ENCODE measurements around the gene CCDC7. TPM values are rescaled to one million over a fixed set of nuclear protein-coding genes. Genes with fewer than 3 reads are reported as not detected.
"Not testable (repeated sequence)": the region's sequence is repeated elsewhere in the genome, so short reads cannot be mapped to it uniquely, and the experiment has no call there.

The CCDC7 gene
- total RNA-seq, 1 donor from 2014 or later, result 11.1 TPM

- Mint-ChIP-seq H3K9me3 (peaks cover 25% of the 10 kb centered on the region), H3K4me3 (no peak overlapping the region), H3K27ac (no peak overlapping the region), H3K36me3 (peaks cover 5% of the 10 kb centered on the region), H3K27me3 (ENCODE audit: low read depth) (no peaks in the 10 kb centered on the region), H3K4me1 (no peaks in the 10 kb centered on the region)
- DNase-seq (ENCODE audit: low spot score in 2 of 2, unreplicated experiment in 2 of 2), result no peak
- TF ChIP-seq, protein P1, sequence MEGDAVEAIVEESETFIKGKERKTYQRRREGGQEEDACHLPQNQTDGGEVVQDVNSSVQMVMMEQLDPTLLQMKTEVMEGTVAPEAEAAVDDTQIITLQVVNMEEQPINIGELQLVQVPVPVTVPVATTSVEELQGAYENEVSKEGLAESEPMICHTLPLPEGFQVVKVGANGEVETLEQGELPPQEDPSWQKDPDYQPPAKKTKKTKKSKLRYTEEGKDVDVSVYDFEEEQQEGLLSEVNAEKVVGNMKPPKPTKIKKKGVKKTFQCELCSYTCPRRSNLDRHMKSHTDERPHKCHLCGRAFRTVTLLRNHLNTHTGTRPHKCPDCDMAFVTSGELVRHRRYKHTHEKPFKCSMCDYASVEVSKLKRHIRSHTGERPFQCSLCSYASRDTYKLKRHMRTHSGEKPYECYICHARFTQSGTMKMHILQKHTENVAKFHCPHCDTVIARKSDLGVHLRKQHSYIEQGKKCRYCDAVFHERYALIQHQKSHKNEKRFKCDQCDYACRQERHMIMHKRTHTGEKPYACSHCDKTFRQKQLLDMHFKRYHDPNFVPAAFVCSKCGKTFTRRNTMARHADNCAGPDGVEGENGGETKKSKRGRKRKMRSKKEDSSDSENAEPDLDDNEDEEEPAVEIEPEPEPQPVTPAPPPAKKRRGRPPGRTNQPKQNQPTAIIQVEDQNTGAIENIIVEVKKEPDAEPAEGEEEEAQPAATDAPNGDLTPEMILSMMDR (IDR thresholded peaks at IDR 0.05; ENCODE audit: unreplicated experiment), result no peak
These were observed 159.8 kb downstream of the CCDC7 start for GRCh38 chr10:32605787-32606186.

DNA sequence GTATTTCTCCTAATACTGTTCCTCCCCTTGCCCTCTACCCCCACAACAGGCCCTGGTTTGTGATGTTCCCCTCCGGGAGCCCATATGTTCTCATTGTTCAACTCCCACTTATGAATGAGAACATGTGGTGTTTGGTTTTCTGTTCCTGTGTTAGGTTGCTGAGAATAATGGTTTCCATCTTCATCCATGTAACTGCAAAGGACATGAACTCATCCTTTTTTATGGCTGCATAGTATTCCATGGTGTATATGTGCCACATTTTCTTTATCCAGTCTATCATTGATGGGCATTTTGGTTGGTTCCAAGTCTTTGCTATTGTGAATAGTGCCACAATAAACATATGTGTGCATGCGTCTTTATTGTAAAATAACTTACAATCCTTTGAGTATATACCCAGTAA, 164.6 kb downstream of the CCDC7 start:
- H3K9me3 Mint-ChIP-seq, result peaks cover 49% of the 10 kb centered on the region
- not testable (repeated sequence) for H3K36me3 Mint-ChIP-seq; DNase-seq (ENCODE audit: low spot score in 2 of 2, unreplicated experiment in 2 of 2); H3K27ac Mint-ChIP-seq; H3K4me1 Mint-ChIP-seq; H3K27me3 Mint-ChIP-seq (ENCODE audit: low read depth); H3K4me3 Mint-ChIP-seq

DNA sequence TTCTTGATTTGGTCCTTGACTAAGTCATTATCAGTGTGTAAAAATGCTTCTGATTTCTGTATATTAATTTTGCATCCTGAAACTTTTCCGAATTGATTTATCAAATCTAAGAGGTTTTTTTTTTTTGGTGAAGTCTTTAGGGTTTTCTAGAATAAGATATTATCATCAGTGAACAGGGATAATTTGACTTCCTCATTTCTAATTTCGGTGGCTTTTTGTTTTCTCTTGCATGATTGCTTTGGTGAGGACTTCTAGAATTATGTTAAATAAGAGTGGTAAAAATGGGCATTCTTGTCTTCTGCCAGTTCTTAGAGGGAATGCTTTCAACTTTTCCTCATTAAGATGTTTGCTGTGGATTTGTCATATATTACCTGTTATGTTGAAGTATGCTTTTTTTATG, 170.5 kb downstream of the CCDC7 start:
- TF ChIP-seq, protein P1 (IDR thresholded peaks at IDR 0.05; ENCODE audit: unreplicated experiment), result no peak
- H3K4me3 Mint-ChIP-seq, result no peak overlapping the region
- H3K9me3 Mint-ChIP-seq, result peaks cover 61% of the 10 kb centered on the region
- no peaks in the 10 kb centered on the region for H3K4me1 Mint-ChIP-seq
- DNase-seq (ENCODE audit: low spot score in 2 of 2, unreplicated experiment in 2 of 2), result no peak
- H3K36me3 Mint-ChIP-seq, result peaks cover 1% of the 10 kb centered on the region
- H3K27me3 Mint-ChIP-seq (ENCODE audit: low read depth), result no peaks in the 10 kb centered on the region
- no peak overlapping the region for H3K27ac Mint-ChIP-seq

GRCh38 chr10:32618482-32618881, 172.5 kb downstream of the CCDC7 start:
- Mint-ChIP-seq H3K27me3 (ENCODE audit: low read depth) (no peaks in the 10 kb centered on the region), H3K36me3 (no peaks in the 10 kb centered on the region), H3K9me3 (peaks cover 43% of the 10 kb centered on the region), H3K4me3 (no peak overlapping the region), H3K4me1 (no peaks in the 10 kb centered on the region), H3K27ac (no peak overlapping the region)
- DNase-seq (ENCODE audit: low spot score in 2 of 2, unreplicated experiment in 2 of 2), result no peak
- TF ChIP-seq, protein P1 (IDR thresholded peaks at IDR 0.05; ENCODE audit: unreplicated experiment), result no peak

GRCh38 chr10:32621969-32622368, 176.0 kb downstream of the CCDC7 start:
- TF ChIP-seq, protein P1 (IDR thresholded peaks at IDR 0.05; ENCODE audit: unreplicated experiment), result no peak
- Mint-ChIP-seq H3K9me3 (peaks cover 24% of the 10 kb centered on the region), H3K27ac (no peak overlapping the region), H3K36me3 (peaks cover 10% of the 10 kb centered on the region), H3K27me3 (ENCODE audit: low read depth) (no peaks in the 10 kb centered on the region), H3K4me3 (no peak overlapping the region), H3K4me1 (no peaks in the 10 kb centered on the region)
- DNase-seq (ENCODE audit: low spot score in 2 of 2, unreplicated experiment in 2 of 2), result no peak

- TF ChIP-seq, protein P1 (IDR thresholded peaks at IDR 0.05; ENCODE audit: unreplicated experiment), result no peak
- H3K4me1 Mint-ChIP-seq, result no peaks in the 10 kb centered on the region
- no peak for DNase-seq (ENCODE audit: low spot score in 2 of 2, unreplicated experiment in 2 of 2)
- peaks cover 28% of the 10 kb centered on the region for H3K9me3 Mint-ChIP-seq
- H3K4me3 Mint-ChIP-seq, result no peak overlapping the region
- no peaks in the 10 kb centered on the region for H3K27me3 Mint-ChIP-seq (ENCODE audit: low read depth)
- H3K27ac Mint-ChIP-seq, result no peak overlapping the region
- H3K36me3 Mint-ChIP-seq, result peaks cover 10% of the 10 kb centered on the region
These were observed 176.5 kb downstream of the CCDC7 start for GRCh38 chr10:32622409-32622808.

Measured in mesothelial cell of epicardium (in vitro differentiated cells).